GM19324 (cell line): ENCODE results near the gene UNKL.

ENCODE experiments used
- ATAC-seq: cut with Tn5 transposase; IDR thresholded peaks from one replicate; pipeline ENCODE4 v1.9.1; 2021; ENCODE audit warnings: mild to moderate bottlenecking, moderate library complexity; ENCODE audit not compliant: unreplicated experiment, low FRiP score

Gene UNKL

GRCh38 chr16:1357906-1358566 lies 56.5 kb downstream of the UNKL start:
- no peak for ATAC-seq

- ATAC-seq: no peak
Observed at GRCh38 chr16:1356061-1356900, 58.2 kb downstream of the UNKL start.

- no peak for ATAC-seq
Observed at GRCh38 chr16:1355591-1355990, 58.9 kb downstream of the UNKL start.

- ATAC-seq: no peak
Observed at GRCh38 chr16:1354815-1355540, 59.5 kb downstream of the UNKL start.

- peak; percentile 82 for ATAC-seq
Observed at GRCh38 chr16:1351582-1352362, 62.7 kb downstream of the UNKL start, which contains the start of the genes GNPTG and TSR3. TSS of gene GNPTG (plus strand) at chr16:1351931. CDS start at chr16:1351966, 35 bp downstream. TSS of gene TSR3 (minus strand) at chr16:1351878. CDS start at chr16:1351804, 74 bp downstream.

GRCh38 chr16:1351215-1351581 lies 63.3 kb downstream of the UNKL start:
- ATAC-seq: peak; percentile 23

GRCh38 chr16:1350691-1351090 lies 63.8 kb downstream of the UNKL start:
- no peak for ATAC-seq

GRCh38 chr16:1349951-1350350 lies 64.6 kb downstream of the UNKL start:
- no peak for ATAC-seq

GRCh38 chr16:1349351-1349750 lies 65.2 kb downstream of the UNKL start:
- no peak for ATAC-seq

- no peak for ATAC-seq
Observed at GRCh38 chr16:1348926-1349325, 65.6 kb downstream of the UNKL start.

- no peak for ATAC-seq
Observed at GRCh38 chr16:1348441-1348840, 66.1 kb downstream of the UNKL start.

- no peak for ATAC-seq
Observed at GRCh38 chr16:1347962-1348361, 66.5 kb downstream of the UNKL start.

- ATAC-seq: no peak
Observed at GRCh38 chr16:1347286-1347855, 67.1 kb downstream of the UNKL start.

- ATAC-seq: no peak
Observed at GRCh38 chr16:1346422-1347285, 67.8 kb downstream of the UNKL start.

GRCh38 chr16:1345651-1346421 lies 68.7 kb downstream of the UNKL start:
- no peak for ATAC-seq

GRCh38 chr16:1345087-1345486 lies 69.4 kb downstream of the UNKL start:
- ATAC-seq: no peak

GRCh38 chr16:1344499-1344898 lies 70.0 kb downstream of the UNKL start:
- ATAC-seq: no peak
